Mesodermal cell (in vitro differentiated cells): Measurements from ENCODE around the gene AP3S2.
"Not testable (repeated sequence)": the region's sequence is repeated elsewhere in the genome, so short reads cannot be mapped to it uniquely, and the experiment has no call there.

Experiments
- H3K27ac ChIP-seq: 2 replicates; pipeline ENCODE4 v1.7.0; 2013; ENCODE audit warnings: mild to moderate bottlenecking, low read depth, low read length, moderate library complexity; ENCODE audit not compliant: severe bottlenecking
- H3K36me3 ChIP-seq: 2 replicates; pipeline ENCODE4 v1.7.1; 2013; ENCODE audit warnings: mild to moderate bottlenecking, low read length, moderate library complexity; ENCODE audit not compliant: control insufficient read depth, insufficient read depth
- H3K4me1 ChIP-seq: one replicate; pipeline ENCODE4 v1.7.1; 2013; ENCODE audit warnings: mild to moderate bottlenecking, low read length; ENCODE audit not compliant: insufficient read depth, control insufficient read depth, poor library complexity, severe bottlenecking
- H3K4me3 ChIP-seq: 2 replicates; pipeline ENCODE4 v1.7.0; 2013; ENCODE audit warnings: low read length, control low read depth, mild to moderate bottlenecking; ENCODE audit not compliant: insufficient read depth, poor library complexity, severe bottlenecking; ENCODE audit errors: extremely low read depth
- H3K9me3 ChIP-seq: 2 replicates; pipeline ENCODE4 v1.7.1; 2013; ENCODE audit warnings: mild to moderate bottlenecking, low read length, moderate library complexity; ENCODE audit not compliant: control insufficient read depth
- WGBS, 2 experiments: methylation state at CpG; one replicate each; pipeline ENCODE4 v1.1.5; 2013; ENCODE audit warnings: missing lambda C conversion rate in 2 of 2; ENCODE audit not compliant: insufficient coverage in 2 of 2; 5-methylcytosine and 5-hydroxymethylcytosine counted together

Gene AP3S2

GRCh38 chr15:89797678-89798201 lies 96.1 kb downstream of the AP3S2 start:
- Histone ChIP-seq H3K9me3 (no peaks in the 10 kb centered on the region), H3K27ac (no peak overlapping the region), H3K4me1 (peaks cover 2% of the 10 kb centered on the region), H3K36me3 (no peaks in the 10 kb centered on the region), H3K4me3 (no peak overlapping the region)
- WGBS, 2 experiments, result 88 to 94% methylated on average over 3 to 4 of the region's 4 CpGs

GRCh38 chr15:89795996-89796395 lies 97.8 kb downstream of the AP3S2 start:
- H3K36me3 ChIP-seq, result no peaks in the 10 kb centered on the region
- no peak overlapping the region for H3K27ac ChIP-seq
- no peaks in the 10 kb centered on the region for H3K9me3 ChIP-seq
- no peak overlapping the region for H3K4me3 ChIP-seq
- no peaks in the 10 kb centered on the region for H3K4me1 ChIP-seq

DNA sequence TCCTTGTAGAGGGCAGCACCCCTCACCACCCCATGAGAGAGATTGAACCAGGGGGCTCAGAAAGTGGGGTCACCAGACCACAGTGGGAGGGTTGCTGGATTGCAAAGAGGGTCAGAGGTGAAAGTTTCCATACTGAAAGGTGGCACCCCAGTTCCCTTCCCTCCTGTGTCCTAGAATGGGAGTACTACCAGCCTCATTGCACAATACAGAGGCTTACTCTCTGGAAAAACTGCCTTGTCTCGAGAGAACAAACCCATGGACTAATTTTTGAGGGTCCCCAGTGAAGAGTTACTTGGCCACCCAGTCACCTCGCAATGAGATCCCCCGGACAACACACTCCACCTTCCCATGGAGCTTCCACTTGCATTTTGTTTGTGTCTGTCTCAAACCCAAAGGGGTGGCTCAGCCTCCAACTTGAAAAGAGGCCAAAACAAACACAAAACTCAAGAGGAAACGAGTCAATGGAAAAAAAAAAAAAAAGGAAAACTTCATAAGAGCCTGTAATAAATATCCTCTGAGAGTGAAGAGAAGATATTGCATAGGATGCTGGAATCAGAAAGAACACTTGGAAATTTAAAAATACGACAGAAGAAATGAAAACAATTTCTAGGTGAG lies 99.1 kb downstream of the AP3S2 start:
- 80 to 98% methylated on average over 4 of the region's 5 CpGs for WGBS, 2 experiments
- H3K4me3 ChIP-seq, result no peak overlapping the region
- H3K36me3 ChIP-seq, result no peaks in the 10 kb centered on the region
- H3K27ac ChIP-seq, result no peak overlapping the region
- H3K9me3 ChIP-seq, result no peaks in the 10 kb centered on the region
- no peaks in the 10 kb centered on the region for H3K4me1 ChIP-seq

DNA sequence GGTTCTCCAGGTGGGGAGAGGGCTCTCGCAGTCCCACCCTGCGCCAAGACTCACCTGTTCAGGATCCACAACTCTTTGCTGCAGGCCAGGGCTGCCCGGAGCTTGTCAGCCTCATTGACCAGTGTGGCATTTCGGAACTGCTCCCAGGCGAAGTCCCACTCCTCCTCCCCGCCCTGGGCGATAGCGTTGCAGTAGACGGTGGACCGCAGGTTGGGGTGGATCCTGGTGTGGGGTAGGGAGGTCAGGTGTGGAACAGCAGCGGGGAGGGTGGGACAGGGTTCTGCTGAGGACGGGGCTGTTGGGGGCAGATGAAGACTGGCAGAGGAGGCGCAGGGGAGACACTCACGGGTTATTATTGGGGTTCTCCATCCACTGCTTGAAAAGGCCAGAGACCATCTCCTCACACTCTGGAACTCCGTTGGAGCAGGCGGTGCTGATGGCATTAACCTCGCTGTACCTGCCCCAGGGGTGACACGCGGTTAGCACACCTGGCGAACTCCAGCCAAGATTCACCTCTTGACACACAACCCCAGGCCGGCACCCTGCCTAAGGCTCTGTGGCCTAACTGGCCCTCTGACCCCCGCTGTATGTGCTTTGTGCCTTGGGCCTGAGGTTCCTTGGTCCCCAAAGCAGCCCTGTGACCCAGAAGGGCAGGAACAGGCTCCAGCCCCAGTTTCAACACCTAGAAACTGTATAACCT lies 101.5 kb downstream of the AP3S2 start:
- no peak overlapping the region for H3K4me3 ChIP-seq
- no peaks in the 10 kb centered on the region for H3K9me3 ChIP-seq
- H3K4me1 ChIP-seq, result no peaks in the 10 kb centered on the region
- WGBS, 2 experiments, result 93 to 94% methylated on average over 15 to 19 of the region's 22 CpGs
- H3K27ac ChIP-seq, result no peak overlapping the region
- no peaks in the 10 kb centered on the region for H3K36me3 ChIP-seq

GRCh38 chr15:89790661-89791060 lies 103.1 kb downstream of the AP3S2 start:
- 89 to 95% methylated on average over 6 to 13 of the region's 16 CpGs for WGBS, 2 experiments
- no peaks in the 10 kb centered on the region for H3K9me3 ChIP-seq
- H3K36me3 ChIP-seq, result no peaks in the 10 kb centered on the region
- no peaks in the 10 kb centered on the region for H3K4me1 ChIP-seq
- no peak overlapping the region for H3K4me3 ChIP-seq
- H3K27ac ChIP-seq, result no peak overlapping the region

DNA sequence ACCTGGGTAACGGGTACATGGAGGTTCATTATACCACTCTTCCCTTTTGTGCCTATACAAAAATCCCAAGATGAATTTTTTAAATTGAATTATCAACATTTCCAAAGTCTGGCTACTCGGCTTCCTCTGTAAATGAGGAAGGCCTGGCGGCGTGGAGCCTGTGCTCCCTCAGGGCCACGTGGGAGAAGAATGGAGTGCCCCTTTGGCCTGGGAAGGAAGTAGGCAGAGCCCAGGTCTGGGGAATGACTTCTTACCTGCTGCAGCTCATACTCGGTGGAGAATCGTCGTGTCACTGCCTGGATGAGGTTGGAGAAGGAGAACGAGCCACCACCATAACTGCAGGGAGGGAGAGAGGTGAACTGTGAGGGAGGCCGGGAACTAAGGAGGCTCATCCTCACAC lies 103.6 kb downstream of the AP3S2 start:
- Histone ChIP-seq H3K9me3 (no peaks in the 10 kb centered on the region), H3K36me3 (no peaks in the 10 kb centered on the region), H3K27ac (no peak overlapping the region), H3K4me1 (peaks cover 2% of the 10 kb centered on the region), H3K4me3 (no peak overlapping the region)
- 88 to 97% methylated on average over 6 to 8 of the region's 10 CpGs for WGBS, 2 experiments

GRCh38 chr15:89788585-89788984 lies 105.2 kb downstream of the AP3S2 start:
- not testable (repeated sequence) for H3K4me3 ChIP-seq, H3K9me3 ChIP-seq, H3K27ac ChIP-seq, H3K36me3 ChIP-seq, H3K4me1 ChIP-seq
- no CpG with 5 or more reads among the region's 4 CpGs for WGBS, 2 experiments

DNA sequence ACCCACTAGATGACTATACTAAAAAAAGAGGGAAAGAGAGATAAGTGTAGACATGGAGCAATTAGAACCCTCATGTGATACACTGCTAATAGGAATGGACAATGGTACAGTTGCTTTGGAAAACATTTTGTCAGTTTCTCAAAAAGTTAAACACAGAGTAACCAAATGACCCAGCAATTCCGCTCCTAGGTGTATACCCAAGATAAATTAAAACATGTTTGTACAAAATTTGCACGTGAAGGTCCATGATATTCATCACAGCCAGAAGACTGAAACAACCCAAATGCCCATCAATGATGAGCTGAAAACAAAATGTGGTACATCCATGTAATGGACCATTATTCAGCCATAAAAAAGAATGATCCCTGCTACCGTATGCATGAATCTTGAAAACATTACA lies 105.8 kb downstream of the AP3S2 start:
- H3K36me3 ChIP-seq, result no peaks in the 10 kb centered on the region
- H3K27ac ChIP-seq, result no peak overlapping the region
- WGBS, 2 experiments, result 80 to 100% methylated on average over 1 to 2 of the region's 3 CpGs
- H3K4me3 ChIP-seq, result no peak overlapping the region
- H3K4me1 ChIP-seq, result peaks cover 14% of the 10 kb centered on the region
- H3K9me3 ChIP-seq, result no peaks in the 10 kb centered on the region

- no peak overlapping the region for H3K4me3 ChIP-seq
These were observed 108.0 kb downstream of the AP3S2 start for GRCh38 chr15:89785774-89786140.

DNA sequence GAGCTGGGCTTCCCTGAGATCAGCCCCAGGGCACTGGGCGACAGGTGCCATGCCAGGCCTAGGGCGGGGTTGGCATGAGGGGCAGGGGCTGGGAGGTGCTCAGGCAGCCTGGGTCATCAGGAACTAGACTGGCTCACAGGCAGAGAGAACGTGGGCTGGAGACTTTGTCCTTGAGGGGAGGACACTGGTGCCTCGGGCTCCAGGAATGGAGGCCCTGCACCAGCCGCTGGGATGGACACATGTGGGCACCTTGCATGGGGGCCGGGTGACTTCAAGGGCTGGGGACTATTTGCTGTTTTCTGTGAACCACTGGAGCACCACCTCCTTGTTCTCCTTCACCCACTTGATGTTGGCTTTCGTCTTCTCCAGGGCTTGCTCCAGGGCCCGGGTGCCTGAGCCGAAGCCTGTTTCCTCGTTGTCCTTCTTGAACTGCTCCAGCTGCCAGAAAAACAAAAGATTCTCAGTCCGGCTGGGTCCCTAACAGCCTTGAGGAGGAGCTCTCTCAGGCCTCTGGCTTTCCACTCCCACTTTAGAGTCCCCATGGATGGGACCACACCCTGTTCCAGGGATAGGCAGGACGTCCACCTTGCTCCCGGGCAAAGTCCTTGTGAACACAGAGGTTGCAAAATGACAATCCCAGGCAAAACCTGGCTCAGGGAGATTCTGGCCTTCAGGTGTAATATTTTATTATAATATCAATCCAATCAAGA lies 108.6 kb downstream of the AP3S2 start:
- Histone ChIP-seq H3K9me3 (no peaks in the 10 kb centered on the region), H3K27ac (no peak overlapping the region)
- WGBS, 2 experiments, result 90 to 92% methylated on average over 10 to 13 of the region's 13 CpGs

More at GRCh38 chr15:89785774-89786140, 108.0 kb downstream of the AP3S2 start:
- Histone ChIP-seq H3K36me3 (no peaks in the 10 kb centered on the region), H3K4me1 (peaks cover 22% of the 10 kb centered on the region), H3K27ac (no peak overlapping the region), H3K9me3 (no peaks in the 10 kb centered on the region)

GRCh38 chr15:89784686-89784960 lies 109.2 kb downstream of the AP3S2 start:
- 90 to 92% methylated on average over 3 to 7 of the region's 7 CpGs for WGBS, 2 experiments
- H3K27ac ChIP-seq, result no peak overlapping the region
- H3K9me3 ChIP-seq, result no peaks in the 10 kb centered on the region
- no peaks in the 10 kb centered on the region for H3K36me3 ChIP-seq
- H3K4me1 ChIP-seq, result peaks cover 22% of the 10 kb centered on the region
- H3K4me3 ChIP-seq, result no peak overlapping the region

More for the DNA sequence above, 108.6 kb downstream of the AP3S2 start:
- Histone ChIP-seq H3K4me3 (no peak overlapping the region), H3K36me3 (no peaks in the 10 kb centered on the region), H3K4me1 (peaks cover 22% of the 10 kb centered on the region)
